Measurements from ENCODE around the gene EDIL3.

GRCh38 chr5:84378420-84378819, 6.3 kb downstream of the EDIL3 start:
- no peak for TF ChIP-seq CTCF (conservative IDR thresholded peaks at IDR 0.05; ENCODE audit: low read length)
- no peak for TF ChIP-seq EZH2phosphoT487 (IDR thresholded peaks at IDR 0.05; ENCODE audit: borderline replicate concordance, low read depth, low read length)
